Measurements from ENCODE around the gene ZFP36. TPM values are rescaled to one million over a fixed set of nuclear protein-coding genes. Genes with fewer than 3 reads are reported as not detected.
"Not testable (repeated sequence)": the region's sequence is repeated elsewhere in the genome, so short reads cannot be mapped to it uniquely, and the experiment has no call there.

ZFP36 gene
- total and polyA plus RNA-seq, 2 donors (not counting 1 experiment from before 2014, with no cell fraction given): 260 to 1,633 TPM

DNA sequence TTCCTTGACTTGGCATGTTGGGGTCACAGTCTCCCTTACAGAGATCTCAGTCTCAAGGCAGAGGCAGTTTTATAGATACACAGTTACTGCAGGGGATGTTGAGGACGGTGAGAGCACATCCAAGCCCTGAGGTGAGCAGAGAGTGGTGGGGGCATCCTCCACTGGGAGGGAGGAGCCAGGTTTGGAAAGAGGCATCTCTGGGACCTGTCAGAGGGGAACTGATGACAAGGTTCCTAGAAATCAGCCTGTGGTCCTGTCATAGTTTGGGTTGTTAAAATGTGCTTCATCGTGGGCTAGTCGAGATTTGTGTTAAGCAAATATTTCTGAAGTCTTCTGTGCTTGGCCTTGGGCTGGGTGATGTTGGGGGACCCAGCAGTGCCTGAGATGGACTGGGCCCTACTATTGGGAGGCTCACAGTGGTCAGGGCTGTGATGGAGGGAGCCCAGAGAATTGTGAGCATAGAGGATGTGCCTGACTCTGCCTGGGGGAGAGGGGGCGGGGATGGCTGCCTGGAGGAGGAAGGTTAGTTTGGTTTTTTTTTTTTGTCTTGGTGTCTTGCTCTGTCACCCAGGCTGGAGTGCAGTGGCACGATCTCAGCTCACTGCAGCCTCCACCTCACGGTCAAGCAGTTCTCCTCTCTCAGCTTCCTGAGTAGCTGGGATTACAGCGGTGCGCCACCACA lies 42.6 kb downstream of the ZFP36 start:
- peak overlapping the region in 1 of 2 donors; percentile 58 for H3K27ac ChIP-seq (ENCODE audit: low read length in 2 of 2)
- peaks cover 0 to 31% of the 10 kb centered on the region in 2 experiments for H3K36me3 ChIP-seq (replicated peaks in 1 of 2; ENCODE audit: control extremely low read depth in 1 of 2, control insufficient read depth in 1 of 2, extremely low read depth in 1 of 2, insufficient read depth in 2 of 2, low read length in 1 of 2)
- POLR2A ChIA-PET: no interaction called here
- intact Hi-C loops (cut with micrococcal nuclease): loop anchor here (10.0 kb wide), 1 partner anchor 386 kb away; the partner anchor contains the start of gene DYRK1B
- H3K27me3 Mint-ChIP-seq: no peaks in the 10 kb centered on the region
- H3K27ac Mint-ChIP-seq: peak overlapping the region; percentile 91
- no peaks in the 10 kb centered on the region for H3K9me3 ChIP-seq (ENCODE audit: control extremely low read depth in 1 of 3, control insufficient read depth in 2 of 3, insufficient read depth in 1 of 3, low read length in 2 of 3)
- peaks cover 73% of the 10 kb centered on the region for H3K4me1 Mint-ChIP-seq
- H3K9ac ChIP-seq (ENCODE audit: low read length): no peak overlapping the region
- H3K79me2 ChIP-seq (ENCODE audit: control insufficient read depth, insufficient read depth, low read length): peaks cover 94% of the 10 kb centered on the region
- peaks cover 42 to 53% of the 10 kb centered on the region in 2 donors for H3K4me1 ChIP-seq (ENCODE audit: control insufficient read depth in 2 of 2, insufficient read depth in 2 of 2, low read length in 2 of 2)
- ATAC-seq (ENCODE audit: low read depth) (no peak), DNase-seq (no peak)
- peaks cover 74% of the 10 kb centered on the region for H4K20me1 ChIP-seq (ENCODE audit: control insufficient read depth, insufficient read depth, low read length, poor library complexity, severe bottlenecking)
- peak overlapping the region; percentile 43 for H3K4me2 ChIP-seq (replicated peaks; ENCODE audit: low read depth, low read length, poor library complexity, severe bottlenecking)
- H3K4me3 ChIP-seq (ENCODE audit: control extremely low read depth in 1 of 5, extremely low read depth in 1 of 5, insufficient read depth in 1 of 5, low read depth in 2 of 5, low read length in 4 of 5): no peak overlapping the region
- no peaks in the 10 kb centered on the region for H3K9me3 Mint-ChIP-seq (ENCODE audit: insufficient read depth)
- H3K27me3 ChIP-seq (replicated peaks in 1 of 4; ENCODE audit: control extremely low read depth in 1 of 4, control insufficient read depth in 3 of 4, insufficient read depth in 4 of 4, low read length in 3 of 4): no peaks in the 10 kb centered on the region
- TF ChIP-seq, protein P1, sequence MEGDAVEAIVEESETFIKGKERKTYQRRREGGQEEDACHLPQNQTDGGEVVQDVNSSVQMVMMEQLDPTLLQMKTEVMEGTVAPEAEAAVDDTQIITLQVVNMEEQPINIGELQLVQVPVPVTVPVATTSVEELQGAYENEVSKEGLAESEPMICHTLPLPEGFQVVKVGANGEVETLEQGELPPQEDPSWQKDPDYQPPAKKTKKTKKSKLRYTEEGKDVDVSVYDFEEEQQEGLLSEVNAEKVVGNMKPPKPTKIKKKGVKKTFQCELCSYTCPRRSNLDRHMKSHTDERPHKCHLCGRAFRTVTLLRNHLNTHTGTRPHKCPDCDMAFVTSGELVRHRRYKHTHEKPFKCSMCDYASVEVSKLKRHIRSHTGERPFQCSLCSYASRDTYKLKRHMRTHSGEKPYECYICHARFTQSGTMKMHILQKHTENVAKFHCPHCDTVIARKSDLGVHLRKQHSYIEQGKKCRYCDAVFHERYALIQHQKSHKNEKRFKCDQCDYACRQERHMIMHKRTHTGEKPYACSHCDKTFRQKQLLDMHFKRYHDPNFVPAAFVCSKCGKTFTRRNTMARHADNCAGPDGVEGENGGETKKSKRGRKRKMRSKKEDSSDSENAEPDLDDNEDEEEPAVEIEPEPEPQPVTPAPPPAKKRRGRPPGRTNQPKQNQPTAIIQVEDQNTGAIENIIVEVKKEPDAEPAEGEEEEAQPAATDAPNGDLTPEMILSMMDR (IDR thresholded peaks at IDR 0.05): no peak
- TF ChIP-seq EZH2 (IDR thresholded peaks at IDR 0.05; ENCODE audit: borderline replicate concordance, insufficient read depth, low read depth, low read length, poor library complexity, severe bottlenecking): no peak
- no peak overlapping the region for H2AFZ ChIP-seq (ENCODE audit: insufficient read depth, low read depth, low read length, poor library complexity, severe bottlenecking)
- CTCF ChIA-PET: interaction anchor here (1.5 kb wide), 1 partner anchor 25 kb away, joined by 5 read pairs; no protein-coding TSS in a partner anchor
- peak overlapping the region; percentile 71 for H3K4me3 Mint-ChIP-seq
- 66% methylated on average over 6 of the region's 8 CpGs for WGBS (ENCODE audit: insufficient coverage)

DNA sequence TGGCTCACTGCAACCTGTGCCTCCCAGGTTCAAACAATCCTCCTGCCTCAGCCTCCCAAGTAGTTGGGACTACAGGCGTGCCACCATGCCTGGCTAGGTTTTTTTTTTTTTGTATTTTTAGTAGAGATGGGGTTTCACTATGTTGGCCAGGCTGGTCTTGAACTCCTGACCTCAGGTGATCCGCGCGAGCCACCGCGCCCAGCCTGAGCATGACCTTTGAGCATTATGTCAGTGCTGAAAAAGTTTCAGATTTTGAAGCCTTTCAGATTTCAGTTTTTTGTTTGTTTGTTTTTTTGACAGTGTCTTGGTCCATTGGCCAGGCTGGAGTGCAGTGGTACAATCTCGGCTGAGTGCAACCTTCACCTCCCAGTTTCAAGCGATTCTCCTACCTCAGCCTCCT lies 44.6 kb downstream of the ZFP36 start:
- H3K4me3 Mint-ChIP-seq; H3K4me2 ChIP-seq (replicated peaks; ENCODE audit: low read depth, low read length, poor library complexity, severe bottlenecking); ATAC-seq (ENCODE audit: low read depth); CTCF ChIA-PET; intact Hi-C loops (cut with micrococcal nuclease); H3K9me3 Mint-ChIP-seq (ENCODE audit: insufficient read depth); DNase-seq; H3K27me3 ChIP-seq (replicated peaks in 1 of 4; ENCODE audit: control extremely low read depth in 1 of 4, control insufficient read depth in 3 of 4, insufficient read depth in 4 of 4, low read length in 3 of 4); H3K9ac ChIP-seq (ENCODE audit: low read length); H3K27me3 Mint-ChIP-seq; POLR2A ChIA-PET; H2AFZ ChIP-seq (ENCODE audit: insufficient read depth, low read depth, low read length, poor library complexity, severe bottlenecking); H3K9me3 ChIP-seq (ENCODE audit: control extremely low read depth in 1 of 3, control insufficient read depth in 2 of 3, insufficient read depth in 1 of 3, low read length in 2 of 3); H3K27ac ChIP-seq (ENCODE audit: low read length in 2 of 2); H3K4me3 ChIP-seq (ENCODE audit: control extremely low read depth in 1 of 5, extremely low read depth in 1 of 5, insufficient read depth in 1 of 5, low read depth in 2 of 5, low read length in 4 of 5); H3K27ac Mint-ChIP-seq: not testable (repeated sequence)
- H3K4me1 ChIP-seq (ENCODE audit: control insufficient read depth in 2 of 2, insufficient read depth in 2 of 2, low read length in 2 of 2): peaks cover 35 to 43% of the 10 kb centered on the region in 2 donors
- H3K36me3 ChIP-seq (replicated peaks in 1 of 2; ENCODE audit: control extremely low read depth in 1 of 2, control insufficient read depth in 1 of 2, extremely low read depth in 1 of 2, insufficient read depth in 2 of 2, low read length in 1 of 2): peaks cover 0 to 39% of the 10 kb centered on the region in 2 experiments
- 96% methylated on average over 7 of the region's 8 CpGs for WGBS (ENCODE audit: insufficient coverage)
- peaks cover 62% of the 10 kb centered on the region for H3K4me1 Mint-ChIP-seq
- peaks cover 86% of the 10 kb centered on the region for H4K20me1 ChIP-seq (ENCODE audit: control insufficient read depth, insufficient read depth, low read length, poor library complexity, severe bottlenecking)
- H3K79me2 ChIP-seq (ENCODE audit: control insufficient read depth, insufficient read depth, low read length): peaks cover 95% of the 10 kb centered on the region

Small RNAs within 50 kb of the gene (small RNA-seq; reads per million reads assigned to genes)
- gene MIR4530 (ENCODE audit: insufficient read length, low read depth, low replicate concordance): not detected
- gene RN7SL566P (ENCODE audit: insufficient read length, low read depth, low replicate concordance): not detected

Other genes with a start within 250 kb of the ZFP36 start
- not detected in 2 replicates for gene NCCRP1, start 209.9 kb upstream of the ZFP36 start, total RNA-seq
- 0.04 and 0.10 TPM in 2 replicates for gene NCCRP1, start 209.9 kb upstream of the ZFP36 start, polyA plus RNA-seq
- gene SYCN, start 202.6 kb upstream of the ZFP36 start, total RNA-seq: not detected in 2 replicates
- gene SYCN, start 202.6 kb upstream of the ZFP36 start, polyA plus RNA-seq: not detected in 2 replicates
- not detected in 2 replicates for gene IFNL3, start 161.8 kb upstream of the ZFP36 start, total RNA-seq
- not detected in 2 replicates for gene IFNL3, start 161.8 kb upstream of the ZFP36 start, polyA plus RNA-seq
- not detected in 2 replicates for gene IFNL4, start 158.0 kb upstream of the ZFP36 start, total RNA-seq
- not detected in 2 replicates for gene IFNL4, start 158.0 kb upstream of the ZFP36 start, polyA plus RNA-seq
- not detected in 2 replicates for gene IFNL2, start 138.5 kb upstream of the ZFP36 start, total RNA-seq
- not detected in 2 replicates for gene IFNL2, start 138.5 kb upstream of the ZFP36 start, polyA plus RNA-seq
- gene IFNL1, start 110.4 kb upstream of the ZFP36 start, total RNA-seq: not detected in 2 replicates
- not detected in 2 replicates for gene IFNL1, start 110.4 kb upstream of the ZFP36 start, polyA plus RNA-seq
- gene LRFN1, start 86.0 kb upstream of the ZFP36 start, total RNA-seq: 1.0 and 1.7 TPM in 2 replicates
- gene LRFN1, start 86.0 kb upstream of the ZFP36 start, polyA plus RNA-seq: 1.8 and 2.9 TPM in 2 replicates
- 169 and 176 TPM in 2 replicates for gene GMFG, start 70.8 kb upstream of the ZFP36 start, total RNA-seq
- 161 and 174 TPM in 2 replicates for gene GMFG, start 70.8 kb upstream of the ZFP36 start, polyA plus RNA-seq
- 90.0 and 96.1 TPM in 2 replicates for gene SAMD4B, start 64.4 kb upstream of the ZFP36 start, total RNA-seq
- 62.9 and 87.3 TPM in 2 replicates for gene SAMD4B, start 64.4 kb upstream of the ZFP36 start, polyA plus RNA-seq
- 54.6 and 59.9 TPM in 2 replicates for gene PAF1, start 15.7 kb upstream of the ZFP36 start, total RNA-seq
- gene PAF1, start 15.7 kb upstream of the ZFP36 start, polyA plus RNA-seq: 387 and 819 TPM in 2 replicates
- gene MED29, start 15.5 kb upstream of the ZFP36 start, total RNA-seq: 47.5 and 53.0 TPM in 2 replicates
- 33.0 and 36.3 TPM in 2 replicates for gene MED29, start 15.5 kb upstream of the ZFP36 start, polyA plus RNA-seq
- 154 and 167 TPM in 2 replicates for gene PLEKHG2, start 5.8 kb downstream of the ZFP36 start, total RNA-seq
- gene PLEKHG2, start 5.8 kb downstream of the ZFP36 start, polyA plus RNA-seq: 27.0 and 32.3 TPM in 2 replicates
- gene RPS16, start 29.1 kb downstream of the ZFP36 start, total RNA-seq: 3,766 and 3,910 TPM in 2 replicates
- 5,199 and 6,448 TPM in 2 replicates for gene RPS16, start 29.1 kb downstream of the ZFP36 start, polyA plus RNA-seq
- gene SUPT5H, start 38.7 kb downstream of the ZFP36 start, total RNA-seq: 195 and 203 TPM in 2 replicates
- 119 and 197 TPM in 2 replicates for gene SUPT5H, start 38.7 kb downstream of the ZFP36 start, polyA plus RNA-seq
- 52.3 and 55.3 TPM in 2 replicates for gene TIMM50, start 74.0 kb downstream of the ZFP36 start, total RNA-seq
- gene TIMM50, start 74.0 kb downstream of the ZFP36 start, polyA plus RNA-seq: 25.7 and 27.9 TPM in 2 replicates
- gene DLL3, start 92.1 kb downstream of the ZFP36 start, total RNA-seq: 0.41 and 1.1 TPM in 2 replicates
- 0.30 and 0.46 TPM in 2 replicates for gene DLL3, start 92.1 kb downstream of the ZFP36 start, polyA plus RNA-seq
- gene SELENOV, start 108.3 kb downstream of the ZFP36 start, total RNA-seq: not detected in 2 replicates
- not detected in 2 replicates for gene SELENOV, start 108.3 kb downstream of the ZFP36 start, polyA plus RNA-seq
- gene EID2B, start 126.0 kb downstream of the ZFP36 start, total RNA-seq: 6.0 and 7.6 TPM in 2 replicates
- gene EID2B, start 126.0 kb downstream of the ZFP36 start, polyA plus RNA-seq: 2.1 and 3.0 TPM in 2 replicates
- 13.8 and 14.1 TPM in 2 replicates for gene EID2, start 133.3 kb downstream of the ZFP36 start, total RNA-seq
- 5.2 and 6.2 TPM in 2 replicates for gene EID2, start 133.3 kb downstream of the ZFP36 start, polyA plus RNA-seq
- gene LGALS13, start 195.7 kb downstream of the ZFP36 start, total RNA-seq: not detected in 2 replicates
- gene LGALS13, start 195.7 kb downstream of the ZFP36 start, polyA plus RNA-seq: not detected in 2 replicates
- gene LGALS16, start 249.1 kb downstream of the ZFP36 start, total RNA-seq: not detected in 2 replicates
- not detected in 2 replicates for gene LGALS16, start 249.1 kb downstream of the ZFP36 start, polyA plus RNA-seq

Data from B cell (primary cell).